Measurements from ENCODE around the gene GHRH. TPM values are rescaled to one million over a fixed set of nuclear protein-coding genes. Genes with fewer than 3 reads are reported as not detected.
A peak's percentile ranks its signal among the peaks of the same experiment; 100 is the strongest.

GHRH gene
- total RNA-seq, 4 donors from 2014 or later, result not detected

GRCh38 chr20:37202267-37202943, 59.2 kb downstream of the GHRH start:
- peak overlapping the region in 2 of 4 donors; percentile 12 to 21 for H3K4me3 ChIP-seq
- intact Hi-C loops (cut with DNase I), result loop anchor here (5.0 kb wide), 1 partner anchor 40 kb away; no protein-coding TSS in a partner anchor
- H3K4me1 ChIP-seq, result peaks cover 13 to 47% (median 30%) of the 10 kb centered on the region in 4 donors

GRCh38 chr20:37201827-37202162, 59.8 kb downstream of the GHRH start:
- H3K4me3 ChIP-seq, result peak overlapping the region in 2 of 4 donors; percentile 12 to 21
- H3K4me1 ChIP-seq, result peaks cover 13 to 49% (median 30%) of the 10 kb centered on the region in 4 donors
- 34% methylated on average over 2 of the region's 2 CpGs for WGBS
- intact Hi-C loops (cut with DNase I), result loop anchor here (5.0 kb wide), 1 partner anchor 41 kb away; no protein-coding TSS in a partner anchor
- peaks cover 30 to 73% (median 59%) of the 10 kb centered on the region in 4 donors for H3K36me3 ChIP-seq
- no peak for TF ChIP-seq EP300 (IDR thresholded peaks at IDR 0.05)
- no peak for TF ChIP-seq POLR2AphosphoS5 (IDR thresholded peaks at IDR 0.05)
- no peak for TF ChIP-seq CTCF (IDR thresholded peaks at IDR 0.05)
- TF ChIP-seq POLR2A (IDR thresholded peaks at IDR 0.05; ENCODE audit: low read depth), result no peak
- no peaks in the 10 kb centered on the region for H3K27me3 ChIP-seq
- H3K9me3 ChIP-seq, result no peaks in the 10 kb centered on the region
- H3K27ac ChIP-seq (replicated peaks in 1 of 4), result peak overlapping the region; percentile 64 to 81 (median 76)
- no peak for DNase-seq (ENCODE audit: extremely low spot score)

More at GRCh38 chr20:37202267-37202943, 59.2 kb downstream of the GHRH start:
- no peak for TF ChIP-seq EP300 (IDR thresholded peaks at IDR 0.05)
- TF ChIP-seq CTCF (IDR thresholded peaks at IDR 0.05), result peak; percentile 83 to 87 (median 84)
- peak in 1 of 2 donors; percentile 51 for TF ChIP-seq POLR2AphosphoS5 (IDR thresholded peaks at IDR 0.05)
- Histone ChIP-seq H3K36me3 (peaks cover 35 to 79% (median 65%) of the 10 kb centered on the region in 4 donors), H3K9me3 (no peaks in the 10 kb centered on the region), H3K27ac (replicated peaks in 1 of 4) (peak overlapping the region; percentile 64 to 81 (median 76)), H3K27me3 (no peaks in the 10 kb centered on the region)
- DNase-seq (ENCODE audit: extremely low spot score), result no peak
- WGBS, result 51% methylated on average over 6 of the region's 6 CpGs

Other genes starting within 250 kb of the GHRH start
- gene RBL1, start 165.8 kb downstream of the GHRH start, total RNA-seq, result 1 to 10 TPM; 4.3 to 8.3 (median 5.7) TPM
- 100 to 1,000 TPM in 3 of 4 donors, 10 to 100 TPM in 1; 89.7 to 125 (median 111) TPM for gene RPN2, start 82.5 kb downstream of the GHRH start, total RNA-seq
- gene MROH8, start 82.3 kb downstream of the GHRH start, total RNA-seq, result 1 to 10 TPM; 2.7 to 6.2 (median 3.0) TPM
- 10 to 100 TPM; 38.3 to 56.3 (median 47.3) TPM for gene MANBAL, start 27.8 kb upstream of the GHRH start, total RNA-seq
- 10 to 100 TPM; 27.5 to 52.2 (median 42.3) TPM for gene SRC, start 84.3 kb upstream of the GHRH start, total RNA-seq

Data from esophagus muscularis mucosa (tissue), 4 donors.